NB4 (cell line): ENCODE data around the gene HSPA1L.
"Not testable (repeated sequence)": the region's sequence is repeated elsewhere in the genome, so short reads cannot be mapped to it uniquely, and the experiment has no call there.

Experiments used
- CTCF ChIP-seq: IDR thresholded peaks from one replicate; pipeline ENCODE4 v1.5.1; 2012; ENCODE audit warnings: low read depth, low read length
- POLR2A ChIP-seq: IDR thresholded peaks from 2 replicates; pipeline ENCODE4 v1.6.1; 2011; ENCODE audit warnings: mild to moderate bottlenecking; ENCODE audit not compliant: insufficient read length; ENCODE audit errors: extremely low read depth

GRCh38 chr6:31851980-31852718 is 37.1 kb upstream of the HSPA1L start:
- not testable (repeated sequence) for TF ChIP-seq CTCF, POLR2A
